GM18498 (cell line): ENCODE data around the gene PEX10.
A peak's percentile ranks its signal among the peaks of the same experiment; 100 is the strongest.
"Not testable (repeated sequence)": the region's sequence is repeated elsewhere in the genome, so short reads cannot be mapped to it uniquely, and the experiment has no call there.

ENCODE experiments used
- ATAC-seq: cut with Tn5 transposase; IDR thresholded peaks from one replicate; pipeline ENCODE4 v1.9.1; 2021; ENCODE audit warnings: mild to moderate bottlenecking, moderate library complexity; ENCODE audit not compliant: unreplicated experiment

PEX10 gene

GRCh38 chr1:2412395-2412772 lies at the start of gene PEX10:
PEX10 (minus strand) TSS chr1:2412564; CDS start chr1:2412502, 62 bp downstream.
- ATAC-seq: peak; percentile 88

- no peak for ATAC-seq
Measured at GRCh38 chr1:2460996-2461751, 48.8 kb upstream of the PEX10 start.

GRCh38 chr1:2460203-2460602 lies 47.8 kb upstream of the PEX10 start:
- ATAC-seq: no peak

DNA sequence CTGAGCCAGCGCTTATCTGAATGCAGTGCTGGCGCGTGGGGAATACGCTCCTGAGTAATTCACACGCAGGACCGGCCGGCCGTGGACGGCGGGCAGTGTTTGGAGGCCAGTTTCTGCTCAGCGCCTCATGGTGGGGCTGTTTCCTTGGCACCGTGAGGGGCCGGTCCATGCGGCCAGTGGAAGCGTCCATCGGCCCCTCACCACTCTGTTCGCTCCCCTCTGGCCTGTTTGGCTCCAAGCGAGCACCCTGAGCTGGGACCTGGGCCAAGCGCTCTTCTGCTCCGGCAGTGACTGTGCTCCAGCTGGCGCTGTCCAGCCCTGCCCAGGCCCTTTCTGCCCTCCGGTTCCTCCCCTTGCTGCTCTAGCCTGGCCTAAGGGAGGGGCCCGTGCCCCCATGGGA lies 47.4 kb upstream of the PEX10 start:
- no peak for ATAC-seq

GRCh38 chr1:2459102-2459753 lies 46.9 kb upstream of the PEX10 start:
- not testable (repeated sequence) for ATAC-seq

- ATAC-seq: no peak
Measured at GRCh38 chr1:2458687-2459086, 46.3 kb upstream of the PEX10 start.

DNA sequence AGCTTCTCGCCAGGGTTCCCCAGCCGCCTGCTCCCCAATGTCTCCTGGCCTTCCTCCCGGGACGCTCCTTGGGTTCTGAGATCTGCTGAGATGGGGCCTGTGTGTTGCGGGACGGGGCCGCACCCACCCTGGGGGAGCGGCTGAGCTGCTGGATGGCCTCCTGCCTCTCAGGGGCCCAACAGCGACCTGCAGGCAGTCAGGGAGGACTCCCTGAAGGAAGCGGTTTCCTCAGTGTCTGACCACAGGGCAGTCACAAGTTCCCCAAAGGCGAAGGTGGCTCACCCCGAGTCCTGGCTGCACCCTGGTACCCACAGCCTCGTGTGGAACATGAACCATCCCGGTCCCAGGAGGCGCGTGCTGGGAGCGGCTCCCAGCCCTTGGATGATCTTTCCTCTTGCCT lies 45.1 kb upstream of the PEX10 start:
- no peak for ATAC-seq

DNA sequence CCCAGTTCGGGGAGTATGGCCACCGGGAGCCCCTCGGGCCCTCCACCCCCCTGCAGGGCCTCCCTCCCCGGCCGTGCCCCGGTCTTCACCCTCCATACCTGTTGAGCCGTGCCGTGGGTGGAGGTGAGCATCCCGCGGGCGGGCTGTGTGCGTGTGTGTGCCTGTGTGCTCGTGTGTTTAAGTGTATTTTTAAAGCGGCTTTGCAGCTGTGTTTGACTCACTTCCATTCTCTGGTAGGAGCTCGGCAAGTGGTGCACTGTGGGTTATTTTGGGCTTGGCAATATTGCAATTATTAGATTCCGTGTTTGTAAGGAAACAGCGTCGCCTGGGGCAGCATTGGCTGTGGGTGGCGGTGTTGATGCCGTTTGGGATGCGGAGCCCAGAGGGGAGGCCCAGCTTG lies 43.4 kb upstream of the PEX10 start:
- no peak for ATAC-seq

DNA sequence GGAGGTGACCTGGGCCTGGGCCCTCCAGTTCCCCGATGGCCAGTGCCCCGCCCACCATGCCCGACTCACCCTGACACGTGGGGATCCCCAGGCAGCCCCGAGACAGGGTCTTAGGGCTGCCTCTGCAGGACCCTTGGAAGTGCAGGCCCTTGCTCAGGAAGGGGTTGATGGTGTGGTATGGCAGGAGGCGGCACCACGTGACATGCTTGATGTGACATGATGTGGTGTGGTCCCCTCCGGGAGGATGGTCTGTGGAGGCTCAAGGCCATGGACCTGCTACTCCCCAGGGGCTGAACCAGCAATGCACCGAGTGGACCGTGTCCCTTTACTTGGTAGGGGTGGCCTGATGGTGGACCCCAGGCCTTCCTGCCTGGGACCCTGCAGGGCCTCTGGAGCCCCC lies 41.9 kb upstream of the PEX10 start:
- no peak for ATAC-seq

- no peak for ATAC-seq
Measured at GRCh38 chr1:2452932-2453315, 40.6 kb upstream of the PEX10 start.

GRCh38 chr1:2452201-2452931 lies 40.0 kb upstream of the PEX10 start:
- ATAC-seq: no peak

DNA sequence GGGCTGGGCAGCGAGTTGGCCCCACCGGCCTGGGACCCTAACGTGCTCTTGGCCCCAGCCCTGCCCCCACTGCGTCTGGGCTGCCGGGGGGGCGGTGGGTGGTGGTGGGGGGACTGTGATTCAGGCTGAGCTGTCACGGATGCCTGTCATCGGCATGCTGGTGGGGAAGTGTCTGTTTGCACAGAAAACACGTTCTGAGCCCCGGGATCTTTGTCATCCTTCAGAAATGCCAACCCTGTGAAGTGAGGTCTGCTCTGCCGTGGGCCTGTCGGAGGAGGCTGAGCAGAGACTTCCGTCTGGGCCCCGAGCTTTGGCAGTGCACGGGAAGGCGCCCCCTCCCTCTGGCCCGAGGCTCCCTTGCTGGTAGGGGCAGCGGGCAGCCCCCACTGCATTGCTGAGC lies 39.4 kb upstream of the PEX10 start:
- ATAC-seq: no peak

DNA sequence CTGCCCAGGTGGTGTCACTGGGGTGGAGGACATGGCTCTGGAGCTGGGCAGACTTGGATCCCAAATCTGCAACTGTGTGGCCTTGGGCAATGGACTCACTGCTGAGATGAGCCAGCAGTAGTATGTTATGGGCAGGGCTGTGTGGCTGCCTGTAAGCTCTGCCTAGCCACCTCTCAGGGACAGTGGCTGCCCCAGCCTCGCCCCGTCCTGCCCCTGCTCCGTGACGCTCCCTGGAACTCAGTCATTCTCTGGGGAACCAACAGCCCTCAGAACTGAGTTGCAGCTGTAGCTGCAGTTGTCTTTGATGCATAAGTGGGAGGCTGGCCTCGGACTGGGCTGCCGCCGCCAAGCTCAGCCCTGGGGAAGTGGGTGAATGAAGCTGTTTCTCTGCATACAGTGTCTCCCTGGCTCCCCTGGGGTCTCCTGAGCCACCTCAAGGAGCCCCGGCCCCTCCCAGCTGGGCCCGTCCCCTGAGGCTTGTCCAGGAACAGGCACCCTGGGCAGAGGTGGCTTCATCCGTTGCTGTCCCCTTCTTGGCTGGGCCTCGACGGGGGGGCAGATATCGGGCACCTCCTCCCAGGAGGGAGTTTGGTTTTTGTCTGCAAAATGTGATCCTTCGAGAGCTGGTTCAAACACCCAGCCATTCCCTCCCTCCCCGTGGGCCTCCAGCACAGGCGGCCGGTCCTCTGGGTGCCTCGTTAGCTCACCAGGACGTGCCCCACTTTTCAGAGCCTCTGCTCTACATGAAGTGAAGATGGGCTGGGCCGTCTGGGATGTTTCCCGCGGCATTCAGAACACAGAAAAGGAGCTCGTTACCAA lies 37.5 kb upstream of the PEX10 start:
- ATAC-seq: no peak

- no peak for ATAC-seq
Measured at GRCh38 chr1:2448098-2448445, 35.7 kb upstream of the PEX10 start.

- no peak for ATAC-seq
Measured at GRCh38 chr1:2447276-2448097, 35.1 kb upstream of the PEX10 start.

DNA sequence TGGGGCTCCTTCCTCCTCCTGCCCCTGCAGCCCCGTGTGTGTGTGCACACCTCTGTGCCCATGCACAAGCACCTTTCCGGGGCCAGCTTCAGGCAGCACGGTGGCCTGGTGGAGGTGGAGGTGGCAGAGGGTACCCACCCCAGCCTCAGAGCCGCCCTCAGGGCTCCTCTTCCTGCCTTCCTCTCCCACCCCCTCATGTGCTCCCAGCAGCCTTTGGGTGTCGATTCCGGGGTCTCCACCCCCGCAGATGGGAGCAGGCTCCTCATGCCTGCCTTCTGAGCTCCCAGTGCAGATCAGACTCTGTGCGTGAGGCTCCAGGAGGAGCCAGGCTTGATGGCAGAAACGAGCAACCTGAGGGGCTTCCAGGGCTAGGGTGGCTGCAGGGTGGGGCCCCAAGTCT lies 34.5 kb upstream of the PEX10 start:
- ATAC-seq: no peak

GRCh38 chr1:2446394-2446793 lies 34.0 kb upstream of the PEX10 start:
- ATAC-seq: no peak

DNA sequence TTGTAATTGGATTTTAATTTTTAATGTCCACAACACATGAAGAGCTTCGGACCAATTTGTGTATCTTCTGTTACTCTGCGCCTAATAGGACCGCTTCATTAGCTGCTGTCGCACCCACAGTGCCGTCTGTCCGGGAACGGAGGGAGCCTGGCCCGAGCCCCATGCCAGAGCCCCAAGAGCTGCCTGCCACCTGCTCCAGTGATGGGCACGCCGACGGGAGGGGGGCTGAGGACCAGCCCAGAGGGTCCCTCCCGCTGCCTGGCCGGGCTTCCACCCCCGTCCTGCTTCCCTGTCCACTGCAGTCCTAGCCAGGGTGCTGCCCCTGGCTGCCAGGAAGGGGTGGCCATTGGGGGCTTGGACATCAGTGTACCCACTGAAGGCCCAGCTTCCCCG lies 33.5 kb upstream of the PEX10 start:
- no peak for ATAC-seq

DNA sequence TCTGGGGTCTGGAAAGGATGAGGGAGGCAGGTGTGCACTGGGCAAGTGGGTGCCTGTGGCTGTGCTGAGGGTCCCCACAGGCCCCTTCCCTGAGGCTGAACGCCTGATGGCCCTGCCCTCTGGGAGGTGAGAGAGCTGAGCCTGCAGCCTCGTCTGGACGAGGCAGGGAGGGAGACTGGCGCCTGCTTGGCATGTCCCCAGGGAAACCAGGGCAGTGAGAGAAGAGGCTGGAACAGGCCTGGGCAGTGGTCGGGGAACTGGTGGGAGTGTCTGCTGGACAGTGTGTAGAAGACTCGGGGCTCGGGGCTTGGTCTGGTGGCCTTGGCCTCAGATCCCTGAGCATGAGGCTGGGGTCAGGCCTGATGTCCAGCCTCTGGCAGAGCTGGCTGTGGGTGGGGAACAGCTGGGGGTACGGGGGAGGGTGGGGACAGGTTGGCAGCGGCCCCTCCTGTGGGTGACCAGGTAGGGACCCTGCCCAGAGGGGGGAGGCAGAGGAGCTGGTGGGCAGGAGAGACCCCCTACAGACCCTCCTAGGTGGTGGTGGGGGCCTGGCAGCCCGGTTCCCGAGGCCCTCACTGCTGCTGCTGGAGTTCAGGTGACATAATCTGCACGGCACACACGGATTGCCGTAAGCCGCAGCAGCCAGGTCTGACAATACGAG lies 32.9 kb upstream of the PEX10 start:
- ATAC-seq: no peak

DNA sequence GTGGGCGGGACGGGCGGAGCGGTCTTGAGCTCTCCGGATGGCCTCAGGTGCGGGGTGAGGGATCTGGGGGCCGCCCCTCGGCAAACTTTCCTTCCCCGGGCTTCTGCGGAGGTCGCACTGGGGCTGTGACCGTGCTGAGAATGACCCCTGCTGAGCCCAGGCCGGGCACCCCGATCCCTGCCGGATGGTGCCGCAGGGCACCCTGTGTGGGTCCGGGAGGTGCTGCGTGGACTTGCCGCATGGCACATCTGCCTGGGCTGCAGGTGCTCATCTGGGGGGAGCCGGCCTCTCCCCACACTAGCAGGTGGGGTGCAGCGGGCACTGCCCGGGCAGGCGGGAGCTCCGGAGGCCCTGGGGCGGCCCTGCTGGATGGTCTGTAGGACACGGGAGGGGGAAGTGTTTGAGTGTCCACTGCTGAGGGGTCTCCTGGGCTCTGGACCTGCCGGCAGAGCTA lies 31.8 kb upstream of the PEX10 start:
- ATAC-seq: no peak
